Immature natural killer cell (primary cell): Measurements from ENCODE around the gene JAK2. TPM values are rescaled to one million over a fixed set of nuclear protein-coding genes. Genes with fewer than 3 reads are reported as not detected.
"Not testable (repeated sequence)": the region's sequence is repeated elsewhere in the genome, so short reads cannot be mapped to it uniquely, and the experiment has no call there.

Experiments used
- DNase-seq, 3 donors: peaks; one replicate each; pipeline ENCODE4 v3.0.0; 2022; ENCODE audit warnings: mixed read lengths in 1 of 3
- H3K27ac Mint-ChIP-seq, 6 donors: one replicate each; pipeline ENCODE4 v1.8.0; 2020; ENCODE audit warnings: mixed read lengths in 6 of 6, mild to moderate bottlenecking in 5 of 6, inconsistent platforms in 4 of 6, moderate library complexity in 3 of 6
- H3K27me3 Mint-ChIP-seq, 3 donors: one replicate each; pipeline ENCODE4 v1.8.0; 2020 to 2021; ENCODE audit warnings: low read depth in 3 of 3, mild to moderate bottlenecking in 3 of 3, mixed read lengths in 3 of 3, moderate library complexity in 3 of 3, inconsistent platforms in 1 of 3
- H3K36me3 Mint-ChIP-seq, 3 donors: one replicate each; pipeline ENCODE4 v1.8.0; 2020; ENCODE audit warnings: mixed read lengths in 3 of 3, inconsistent platforms in 2 of 3, mild to moderate bottlenecking in 2 of 3
- H3K4me1 Mint-ChIP-seq, 2 donors: one replicate each; pipeline ENCODE4 v1.8.0; 2020; ENCODE audit warnings: inconsistent platforms in 2 of 2, mild to moderate bottlenecking in 2 of 2, mixed read lengths in 2 of 2, moderate library complexity in 1 of 2
- H3K4me3 Mint-ChIP-seq, 5 donors: one replicate each; pipeline ENCODE4 v1.8.0; 2020; ENCODE audit warnings: mild to moderate bottlenecking in 5 of 5, mixed read lengths in 5 of 5, inconsistent platforms in 3 of 5, moderate library complexity in 3 of 5
- H3K9me3 Mint-ChIP-seq, 6 donors: one replicate each; pipeline ENCODE4 v1.8.0; 2020; ENCODE audit warnings: mild to moderate bottlenecking in 6 of 6, mixed read lengths in 6 of 6, inconsistent platforms in 4 of 6, moderate library complexity in 3 of 6
- polyA plus RNA-seq, 3 donors: library from polyadenylated mRNA; unstranded; fragments of 300-500 nt; fragmentation: Illumina TruSeq; gene quantifications; one replicate each; pipeline ENCODE4 v1.2.3, GENCODE V29; 2021

JAK2 gene
- polyA plus RNA-seq, 3 donors from 2014 or later, result 5.7 to 14.7 (median 6.8) TPM

GRCh38 chr9:5025416-5025815, 40.3 kb downstream of the JAK2 start:
- Mint-ChIP-seq H3K36me3 (peaks cover 34 to 54% (median 40%) of the 10 kb centered on the region in 3 donors), H3K27me3 (peaks cover 0 to 1% (median 0%) of the 10 kb centered on the region in 3 donors), H3K4me3 (no peak overlapping the region), H3K9me3 (peaks cover 0 to 2% (median 0%) of the 10 kb centered on the region in 6 donors), H3K4me1 (peaks cover 14 to 51% of the 10 kb centered on the region in 2 donors), H3K27ac (peak overlapping the region in 1 of 6 donors; percentile 35)
- no peak for DNase-seq

- not testable (repeated sequence) for H3K27me3 Mint-ChIP-seq, H3K27ac Mint-ChIP-seq, H3K4me3 Mint-ChIP-seq, DNase-seq, H3K9me3 Mint-ChIP-seq
- H3K4me1 Mint-ChIP-seq, result peaks cover 1 to 15% of the 10 kb centered on the region in 2 donors
- H3K36me3 Mint-ChIP-seq, result peaks cover 23 to 39% (median 39%) of the 10 kb centered on the region in 3 donors
Observed at GRCh38 chr9:5031941-5032340, 46.9 kb downstream of the JAK2 start.

- Mint-ChIP-seq H3K9me3 (peaks cover 0 to 5% (median 0%) of the 10 kb centered on the region in 6 donors), H3K4me1 (peaks cover 0 to 11% of the 10 kb centered on the region in 2 donors), H3K27me3 (peaks cover 0 to 2% (median 0%) of the 10 kb centered on the region in 3 donors), H3K27ac (no peak overlapping the region), H3K36me3 (peaks cover 15 to 29% (median 24%) of the 10 kb centered on the region in 3 donors), H3K4me3 (no peak overlapping the region)
- no peak for DNase-seq
Observed at GRCh38 chr9:5040730-5041389, 55.8 kb downstream of the JAK2 start.

GRCh38 chr9:5041390-5042115, 56.5 kb downstream of the JAK2 start:
- H3K27ac Mint-ChIP-seq, result no peak overlapping the region
- H3K4me1 Mint-ChIP-seq, result peaks cover 0 to 15% of the 10 kb centered on the region in 2 donors
- DNase-seq, result no peak
- H3K4me3 Mint-ChIP-seq, result no peak overlapping the region
- H3K36me3 Mint-ChIP-seq, result peaks cover 16 to 30% (median 29%) of the 10 kb centered on the region in 3 donors
- peaks cover 0 to 5% (median 0%) of the 10 kb centered on the region in 6 donors for H3K9me3 Mint-ChIP-seq
- H3K27me3 Mint-ChIP-seq, result peaks cover 0 to 2% (median 0%) of the 10 kb centered on the region in 3 donors

GRCh38 chr9:5042661-5043178, 57.6 kb downstream of the JAK2 start:
- DNase-seq, result peak in 1 of 3 donors; percentile 17
- Mint-ChIP-seq H3K4me1 (peaks cover 0 to 21% of the 10 kb centered on the region in 2 donors), H3K4me3 (peak overlapping the region in 2 of 5 donors; percentile 39 to 71), H3K36me3 (peaks cover 22 to 32% (median 30%) of the 10 kb centered on the region in 3 donors), H3K27ac (peak overlapping the region in 1 of 6 donors; percentile 62), H3K9me3 (peaks cover 0 to 5% (median 0%) of the 10 kb centered on the region in 6 donors), H3K27me3 (peaks cover 0 to 2% (median 0%) of the 10 kb centered on the region in 3 donors)

- DNase-seq, result no peak
- Mint-ChIP-seq H3K4me3 (peak overlapping the region in 1 of 5 donors; percentile 71), H3K36me3 (peaks cover 22 to 32% (median 30%) of the 10 kb centered on the region in 3 donors), H3K9me3 (peaks cover 0 to 5% (median 0%) of the 10 kb centered on the region in 6 donors), H3K4me1 (peaks cover 0 to 21% of the 10 kb centered on the region in 2 donors), H3K27me3 (peaks cover 0 to 3% (median 0%) of the 10 kb centered on the region in 3 donors), H3K27ac (peak overlapping the region in 3 of 6 donors; percentile 28 to 62 (median 35))
Observed at GRCh38 chr9:5043381-5043780, 58.3 kb downstream of the JAK2 start.

- Mint-ChIP-seq H3K27ac (peak overlapping the region in 1 of 6 donors; percentile 48), H3K4me3 (no peak overlapping the region), H3K36me3 (peaks cover 22 to 32% (median 30%) of the 10 kb centered on the region in 3 donors), H3K4me1 (peaks cover 0 to 21% of the 10 kb centered on the region in 2 donors), H3K27me3 (peaks cover 0 to 1% (median 0%) of the 10 kb centered on the region in 3 donors), H3K9me3 (peaks cover 0 to 5% (median 0%) of the 10 kb centered on the region in 6 donors)
- no peak for DNase-seq
Observed at GRCh38 chr9:5044160-5044559, 59.1 kb downstream of the JAK2 start.

GRCh38 chr9:5052838-5053237, 67.8 kb downstream of the JAK2 start:
- no peaks in the 10 kb centered on the region for H3K9me3 Mint-ChIP-seq
- peak overlapping the region in 1 of 6 donors; percentile 48 for H3K27ac Mint-ChIP-seq
- DNase-seq, result no peak
- peaks cover 0 to 1% (median 0%) of the 10 kb centered on the region in 3 donors for H3K27me3 Mint-ChIP-seq
- H3K4me1 Mint-ChIP-seq, result peaks cover 0 to 2% of the 10 kb centered on the region in 2 donors
- no peak overlapping the region for H3K4me3 Mint-ChIP-seq
- peaks cover 20 to 24% (median 22%) of the 10 kb centered on the region in 3 donors for H3K36me3 Mint-ChIP-seq

GRCh38 chr9:5062631-5063030, 77.6 kb downstream of the JAK2 start:
- H3K9me3 Mint-ChIP-seq, result no peaks in the 10 kb centered on the region
- H3K36me3 Mint-ChIP-seq, result peaks cover 6 to 32% (median 30%) of the 10 kb centered on the region in 3 donors
- no peaks in the 10 kb centered on the region for H3K27me3 Mint-ChIP-seq
- H3K4me1 Mint-ChIP-seq, result no peaks in the 10 kb centered on the region
- no peak overlapping the region for H3K4me3 Mint-ChIP-seq
- no peak overlapping the region for H3K27ac Mint-ChIP-seq
- no peak for DNase-seq

- DNase-seq, result no peak
- no peaks in the 10 kb centered on the region for H3K9me3 Mint-ChIP-seq
Observed at GRCh38 chr9:5072871-5073270, 87.8 kb downstream of the JAK2 start.

GRCh38 chr9:5073701-5074100, 88.6 kb downstream of the JAK2 start:
- no peak for DNase-seq
- no peaks in the 10 kb centered on the region for H3K9me3 Mint-ChIP-seq
- peak overlapping the region in 1 of 6 donors; percentile 3 for H3K27ac Mint-ChIP-seq
- H3K4me3 Mint-ChIP-seq, result no peak overlapping the region
- peaks cover 21 to 48% (median 30%) of the 10 kb centered on the region in 3 donors for H3K36me3 Mint-ChIP-seq
- H3K27me3 Mint-ChIP-seq, result no peaks in the 10 kb centered on the region
- H3K4me1 Mint-ChIP-seq, result no peaks in the 10 kb centered on the region

More at GRCh38 chr9:5072871-5073270, 87.8 kb downstream of the JAK2 start:
- H3K36me3 Mint-ChIP-seq, result peaks cover 21 to 53% (median 31%) of the 10 kb centered on the region in 3 donors
- H3K27me3 Mint-ChIP-seq, result no peaks in the 10 kb centered on the region
- no peak overlapping the region for H3K4me3 Mint-ChIP-seq
- H3K4me1 Mint-ChIP-seq, result no peaks in the 10 kb centered on the region
- no peak overlapping the region for H3K27ac Mint-ChIP-seq

- Mint-ChIP-seq H3K4me3 (no peak overlapping the region), H3K27me3 (peaks cover 0 to 2% (median 0%) of the 10 kb centered on the region in 3 donors), H3K27ac (no peak overlapping the region), H3K36me3 (peaks cover 42 to 58% (median 43%) of the 10 kb centered on the region in 3 donors), H3K9me3 (no peaks in the 10 kb centered on the region), H3K4me1 (no peaks in the 10 kb centered on the region)
- no peak for DNase-seq
Observed at GRCh38 chr9:5085993-5086392, 100.9 kb downstream of the JAK2 start.

GRCh38 chr9:5089737-5090136, 104.7 kb downstream of the JAK2 start:
- H3K36me3 Mint-ChIP-seq, result peaks cover 31 to 32% (median 32%) of the 10 kb centered on the region in 3 donors
- H3K27me3 Mint-ChIP-seq, result peaks cover 0 to 2% (median 0%) of the 10 kb centered on the region in 3 donors
- H3K9me3 Mint-ChIP-seq, result no peaks in the 10 kb centered on the region
- DNase-seq, result no peak
- no peaks in the 10 kb centered on the region for H3K4me1 Mint-ChIP-seq
- H3K27ac Mint-ChIP-seq, result no peak overlapping the region
- H3K4me3 Mint-ChIP-seq, result no peak overlapping the region
